ENCODE data around the gene IPMK. TPM values are rescaled to one million over a fixed set of nuclear protein-coding genes. Genes with fewer than 3 reads are reported as not detected.
"Not testable (repeated sequence)": the region's sequence is repeated elsewhere in the genome, so short reads cannot be mapped to it uniquely, and the experiment has no call there.

IPMK gene
- total RNA-seq, 1 donor from 2014 or later: 6.2 TPM

DNA sequence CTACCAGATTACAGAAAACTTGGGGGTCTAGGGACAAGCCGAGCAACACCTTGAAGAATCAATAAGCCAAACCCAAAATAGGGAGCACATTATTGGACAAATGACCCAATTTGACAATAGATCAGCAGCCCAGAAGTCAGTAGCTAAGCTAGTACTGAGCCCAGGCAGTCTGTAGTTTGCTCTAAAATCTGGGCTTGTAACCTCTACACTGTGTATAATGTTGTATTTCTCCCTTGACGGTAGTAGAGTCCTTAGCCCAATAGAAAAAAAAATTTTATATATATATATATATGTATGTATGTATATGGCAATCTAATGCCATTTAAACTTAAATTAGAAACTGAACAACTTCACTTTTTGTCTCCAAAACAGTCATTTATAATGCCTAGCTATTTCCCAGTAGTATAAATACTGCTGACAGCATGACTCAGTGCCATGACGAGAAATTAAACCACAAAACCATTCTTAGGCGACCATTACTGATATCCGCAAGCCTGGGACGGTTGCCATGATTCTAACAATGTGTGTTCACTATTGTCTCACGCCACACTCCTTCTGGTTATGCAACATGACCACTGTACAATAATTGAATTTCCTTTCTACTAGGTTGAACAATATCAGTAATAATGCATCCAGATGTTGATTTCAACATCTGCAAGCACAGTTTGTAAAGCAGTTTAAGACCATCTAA lies 110.5 kb downstream of the IPMK start:
- peak; percentile 65 for DNase-seq (ENCODE audit: low read depth)
- TF ChIP-seq, protein P1, sequence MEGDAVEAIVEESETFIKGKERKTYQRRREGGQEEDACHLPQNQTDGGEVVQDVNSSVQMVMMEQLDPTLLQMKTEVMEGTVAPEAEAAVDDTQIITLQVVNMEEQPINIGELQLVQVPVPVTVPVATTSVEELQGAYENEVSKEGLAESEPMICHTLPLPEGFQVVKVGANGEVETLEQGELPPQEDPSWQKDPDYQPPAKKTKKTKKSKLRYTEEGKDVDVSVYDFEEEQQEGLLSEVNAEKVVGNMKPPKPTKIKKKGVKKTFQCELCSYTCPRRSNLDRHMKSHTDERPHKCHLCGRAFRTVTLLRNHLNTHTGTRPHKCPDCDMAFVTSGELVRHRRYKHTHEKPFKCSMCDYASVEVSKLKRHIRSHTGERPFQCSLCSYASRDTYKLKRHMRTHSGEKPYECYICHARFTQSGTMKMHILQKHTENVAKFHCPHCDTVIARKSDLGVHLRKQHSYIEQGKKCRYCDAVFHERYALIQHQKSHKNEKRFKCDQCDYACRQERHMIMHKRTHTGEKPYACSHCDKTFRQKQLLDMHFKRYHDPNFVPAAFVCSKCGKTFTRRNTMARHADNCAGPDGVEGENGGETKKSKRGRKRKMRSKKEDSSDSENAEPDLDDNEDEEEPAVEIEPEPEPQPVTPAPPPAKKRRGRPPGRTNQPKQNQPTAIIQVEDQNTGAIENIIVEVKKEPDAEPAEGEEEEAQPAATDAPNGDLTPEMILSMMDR (conservative IDR thresholded peaks at IDR 0.05; ENCODE audit: low read depth, low read length): no peak
- no peak overlapping the region for H3K4me3 ChIP-seq (ENCODE audit: low read depth, low read length)

DNA sequence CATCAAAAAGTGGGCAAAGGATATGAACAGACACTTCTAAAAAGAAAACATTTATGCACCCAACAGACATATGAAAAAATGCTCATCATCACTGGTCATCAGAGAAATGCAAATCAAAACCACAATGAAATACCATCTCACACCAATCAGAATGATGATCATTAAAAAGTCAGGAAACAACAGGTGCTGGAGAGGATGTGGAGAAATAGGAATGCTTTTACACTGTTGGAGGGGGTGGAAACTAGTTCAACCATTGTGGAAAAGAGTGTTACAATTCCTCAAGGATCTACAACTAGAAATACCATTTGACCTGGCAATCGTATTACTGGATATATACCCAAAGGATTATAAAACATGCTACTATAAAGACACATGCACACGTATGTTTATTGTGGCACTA lies 111.8 kb downstream of the IPMK start:
- not testable (repeated sequence) for H3K4me3 ChIP-seq (ENCODE audit: low read depth, low read length); DNase-seq (ENCODE audit: low read depth)

DNA sequence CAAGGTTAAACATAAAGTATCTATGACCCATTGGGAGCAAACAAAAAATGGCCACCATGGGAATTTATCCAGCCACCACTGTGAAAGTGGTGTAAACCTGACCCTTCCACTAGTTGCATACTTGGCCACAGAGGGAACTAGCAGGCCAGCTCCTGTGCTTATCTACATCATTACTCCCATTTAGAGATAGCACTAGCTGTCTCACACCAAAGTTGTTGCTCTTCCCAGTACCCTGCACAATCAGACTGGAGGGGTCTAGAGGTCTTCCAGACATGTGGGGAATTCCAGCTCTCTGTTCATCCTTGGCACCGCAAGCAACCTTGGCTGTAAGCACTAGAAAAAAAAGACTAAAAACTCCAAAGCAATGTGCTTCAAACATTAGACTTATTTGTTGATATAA lies 113.9 kb downstream of the IPMK start:
- TF ChIP-seq, protein P1 (conservative IDR thresholded peaks at IDR 0.05; ENCODE audit: low read depth, low read length): no peak
- H3K4me3 ChIP-seq (ENCODE audit: low read depth, low read length): no peak overlapping the region
- no peak for DNase-seq (ENCODE audit: low read depth)

DNA sequence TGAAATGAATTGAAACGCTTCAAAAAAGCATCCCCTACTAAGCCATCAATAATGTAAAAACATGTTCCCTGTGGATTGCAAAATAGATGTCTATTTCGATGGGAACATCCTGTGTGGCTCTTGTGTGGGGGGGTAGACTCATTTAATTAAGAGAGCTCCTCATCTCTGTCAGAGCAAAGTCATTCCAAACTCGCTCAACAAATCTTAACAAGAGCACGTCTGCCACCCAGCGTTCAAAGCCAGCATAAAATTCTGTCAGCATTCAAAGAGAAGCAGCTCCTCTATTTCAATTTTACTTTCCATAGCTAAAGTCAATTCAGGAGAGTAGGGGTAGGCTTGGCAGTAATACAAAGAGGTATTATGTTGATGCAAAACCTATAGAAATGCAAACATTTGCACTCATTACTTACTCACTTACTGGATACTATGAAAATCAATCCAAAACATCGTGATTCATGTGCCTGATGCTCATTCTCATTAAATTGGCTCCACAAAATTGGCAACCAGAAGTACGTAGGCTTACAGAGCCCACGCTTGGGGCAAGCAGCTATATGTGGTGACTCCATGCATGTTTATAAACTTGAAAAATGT lies 114.9 kb downstream of the IPMK start:
- no peak overlapping the region for H3K4me3 ChIP-seq (ENCODE audit: low read depth, low read length)
- TF ChIP-seq, protein P1 (conservative IDR thresholded peaks at IDR 0.05; ENCODE audit: low read depth, low read length): peak; percentile 74
- DNase-seq (ENCODE audit: low read depth): no peak

DNA sequence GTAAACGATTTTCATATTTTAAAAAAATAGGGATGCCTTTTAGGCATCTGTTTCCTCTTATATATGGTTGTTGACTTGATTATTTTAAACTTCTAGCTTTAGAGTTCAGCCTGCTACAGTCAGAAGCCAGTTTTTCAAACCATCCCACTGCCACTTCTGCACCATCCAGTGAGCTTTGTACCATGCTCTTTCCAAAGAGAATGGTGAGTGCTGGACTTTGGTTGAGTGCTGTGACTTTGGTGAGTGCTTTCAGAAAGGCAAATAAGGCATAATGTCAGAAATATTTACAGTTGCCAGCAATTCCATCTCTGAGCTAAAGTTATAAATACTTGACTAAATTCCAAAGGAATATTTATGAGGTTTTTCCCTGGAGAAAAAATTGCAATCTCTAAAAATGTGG lies 117.4 kb downstream of the IPMK start:
- H3K4me3 ChIP-seq (ENCODE audit: low read depth, low read length): no peak overlapping the region
- DNase-seq (ENCODE audit: low read depth): no peak
- TF ChIP-seq, protein P1 (conservative IDR thresholded peaks at IDR 0.05; ENCODE audit: low read depth, low read length): no peak

DNA sequence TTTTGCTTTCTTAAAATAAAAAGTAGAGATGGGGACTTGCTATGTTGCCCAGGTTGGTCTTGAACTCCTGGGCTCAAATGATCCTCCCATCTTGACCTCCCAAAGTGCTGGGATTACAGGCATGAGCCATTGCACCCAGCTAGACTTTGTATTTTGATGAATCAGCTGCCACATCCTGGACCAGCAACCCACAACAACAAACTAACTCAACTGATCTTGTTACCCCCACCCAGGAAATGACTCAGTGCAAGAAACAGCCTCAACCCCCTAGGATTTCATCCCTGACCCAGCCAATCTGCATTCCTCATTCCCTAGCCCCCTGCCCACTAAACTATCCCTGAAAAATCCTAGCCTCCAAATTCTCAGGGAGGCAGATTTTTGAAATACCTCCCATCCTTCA lies 123.8 kb downstream of the IPMK start:
- DNase-seq (ENCODE audit: low read depth): no peak
- no peak overlapping the region for H3K4me3 ChIP-seq (ENCODE audit: low read depth, low read length)
- TF ChIP-seq, protein P1 (conservative IDR thresholded peaks at IDR 0.05; ENCODE audit: low read depth, low read length): no peak

Other genes starting within 250 kb of the IPMK start
- 53.8 and 66.4 TPM in 2 replicates for gene CISD1, start 1.3 kb upstream of the IPMK start, total RNA-seq
- gene UBE2D1, start 67.1 kb upstream of the IPMK start, total RNA-seq: 14.5 and 15.6 TPM in 2 replicates
- 43.4 and 44.9 TPM in 2 replicates for gene TFAM, start 117.5 kb upstream of the IPMK start, total RNA-seq
- 103 and 150 TPM in 2 replicates for gene BICC1, start 245.0 kb upstream of the IPMK start, total RNA-seq